GM19240 (cell line): ENCODE data around the gene GRP.
"Not testable (repeated sequence)": the region's sequence is repeated elsewhere in the genome, so short reads cannot be mapped to it uniquely, and the experiment has no call there.

Experiments used
- DNase-seq: peaks from one replicate; pipeline ENCODE4 v3.0.0; 2011; ENCODE audit warnings: low spot score; ENCODE audit not compliant: insufficient read length

Gene GRP

GRCh38 chr18:59229191-59229590 lies 9.2 kb downstream of the GRP start:
- DNase-seq: no peak

- no peak for DNase-seq
Observed at GRCh38 chr18:59229701-59230443, 9.9 kb downstream of the GRP start.

DNA sequence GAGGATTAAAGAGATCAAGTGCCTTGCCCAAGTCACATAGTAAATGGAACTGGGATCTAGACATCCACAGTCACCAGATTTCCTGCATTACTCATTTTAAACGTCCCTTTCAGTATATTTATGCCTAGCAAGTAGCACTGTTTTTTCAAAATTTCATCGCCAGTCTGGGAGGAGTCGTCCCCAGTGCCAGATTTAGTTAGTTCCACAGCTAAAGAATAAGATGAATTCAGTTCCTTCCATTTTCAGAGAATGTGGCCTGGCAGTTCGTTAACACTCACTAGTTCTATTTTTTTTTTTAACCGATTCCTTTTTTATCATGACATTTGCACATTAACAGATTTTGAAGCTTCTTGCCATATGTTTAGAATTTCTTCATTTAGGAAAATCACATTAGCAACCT lies 11.2 kb downstream of the GRP start:
- no peak for DNase-seq

DNA sequence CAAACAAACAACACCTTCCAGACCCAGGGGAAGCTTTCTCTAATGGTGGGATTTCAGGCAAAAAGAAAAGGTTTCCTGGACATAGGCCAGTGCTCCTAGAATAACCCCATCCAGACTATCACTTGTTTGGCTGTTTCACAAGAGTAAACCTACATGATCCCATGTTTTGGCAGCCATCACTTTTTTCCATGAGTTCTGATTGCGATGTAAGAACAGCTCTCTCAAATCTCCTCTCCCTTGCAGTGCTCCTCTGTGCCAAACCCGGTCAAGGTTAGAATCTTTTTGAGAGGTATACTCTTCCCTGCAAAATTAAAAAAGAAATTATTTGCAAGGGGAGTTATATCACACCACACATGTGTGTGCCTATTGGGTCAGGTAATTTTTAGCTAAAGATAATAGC lies 11.9 kb downstream of the GRP start:
- no peak for DNase-seq

DNA sequence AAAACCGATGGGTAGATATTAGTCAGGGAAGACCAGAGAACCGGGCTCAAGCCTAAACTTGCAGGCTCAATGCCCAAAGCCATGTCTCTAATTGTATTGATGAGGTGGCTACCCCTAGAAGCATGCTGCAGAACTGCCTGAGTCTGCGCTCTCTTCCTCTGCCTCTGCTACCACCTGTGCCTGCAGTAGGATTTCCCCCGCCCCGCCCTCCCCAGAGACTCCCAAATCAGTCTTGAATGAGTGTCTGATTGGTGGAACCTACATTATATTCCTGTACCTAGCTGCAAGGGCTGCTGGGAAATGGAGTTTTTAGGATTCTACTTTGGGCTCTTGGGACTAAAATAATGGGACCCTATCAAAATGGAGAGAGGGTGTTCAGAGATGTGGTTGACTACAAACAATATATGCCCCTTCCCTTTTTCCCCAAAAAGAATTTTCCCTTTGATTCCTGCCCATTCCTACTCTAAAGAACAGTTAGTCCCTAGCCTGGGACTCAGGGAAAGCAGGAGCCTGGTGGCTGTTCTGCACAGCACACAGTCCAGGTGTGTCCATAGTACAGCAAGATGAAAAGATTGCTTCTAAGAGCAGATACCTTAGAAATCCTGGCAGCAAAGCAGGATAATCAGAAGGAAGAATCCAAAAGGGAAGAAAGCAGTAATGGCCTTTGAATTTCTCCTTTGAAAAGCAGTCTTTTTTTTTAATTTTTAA lies 12.5 kb downstream of the GRP start:
- no peak for DNase-seq

DNA sequence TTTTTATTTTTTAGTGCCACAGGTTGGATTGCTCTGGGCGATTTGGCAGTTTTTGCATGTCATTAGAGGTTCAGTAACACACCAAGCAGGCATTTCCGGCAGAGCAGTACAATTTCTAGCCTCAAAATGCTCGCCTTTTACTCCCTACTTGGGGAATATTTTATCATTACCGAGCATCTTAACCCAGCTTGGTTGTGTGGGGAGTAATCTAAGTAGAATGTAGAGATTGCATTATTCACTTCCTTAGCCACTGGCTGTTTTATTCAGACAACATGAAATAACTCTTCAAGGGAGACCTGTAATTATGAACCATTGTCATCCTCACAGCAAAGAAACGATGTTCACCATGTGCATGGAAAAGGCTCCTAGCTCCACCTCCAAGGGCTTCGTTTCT lies 13.1 kb downstream of the GRP start:
- DNase-seq: no peak

DNA sequence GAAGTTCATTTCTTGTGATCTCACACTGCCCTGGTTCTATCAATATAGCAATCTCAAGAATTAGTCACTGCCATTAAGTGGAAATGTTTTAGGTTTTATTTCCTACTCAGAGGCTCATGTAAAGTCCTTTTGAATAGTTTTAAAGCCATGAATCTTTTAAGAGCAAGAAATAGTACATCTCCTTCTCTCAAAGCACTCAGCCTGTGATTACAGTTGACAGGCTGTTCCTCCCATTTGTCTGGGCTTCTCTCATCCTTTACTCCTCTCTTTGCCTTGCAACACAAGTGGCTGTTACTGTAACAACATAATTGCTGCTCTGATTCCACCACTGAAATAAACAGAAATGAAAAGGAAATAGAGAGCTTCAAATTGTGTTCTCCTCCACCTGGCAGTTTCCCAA lies 18.4 kb downstream of the GRP start:
- no peak for DNase-seq

GRCh38 chr18:59239642-59240041 lies 19.7 kb downstream of the GRP start:
- no peak for DNase-seq

- DNase-seq: no peak
Observed at GRCh38 chr18:59242906-59243305, 22.9 kb downstream of the GRP start.

DNA sequence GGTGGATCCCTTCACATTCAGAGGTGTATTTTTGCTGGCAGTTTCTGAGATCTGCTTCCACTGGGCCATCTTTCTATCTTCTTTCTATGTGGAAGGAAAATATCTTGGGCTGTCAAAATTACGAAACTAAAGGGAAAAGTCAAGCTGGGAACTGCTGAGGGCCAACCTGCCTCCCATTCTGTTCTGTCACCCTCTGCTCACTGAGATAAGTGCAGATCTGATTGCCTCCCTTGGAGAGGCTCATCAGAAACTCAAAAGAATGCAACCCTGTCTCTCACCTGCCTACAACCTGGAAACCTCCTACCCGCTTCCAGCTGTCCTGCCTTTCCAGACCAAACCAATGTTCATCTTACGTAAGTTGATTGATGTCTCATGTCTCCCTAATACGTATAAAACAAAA lies 26.8 kb downstream of the GRP start:
- no peak for DNase-seq

- DNase-seq: no peak
Observed at GRCh38 chr18:59249199-59249774, 29.3 kb downstream of the GRP start.

GRCh38 chr18:59255491-59255890 lies 35.5 kb downstream of the GRP start:
- not testable (repeated sequence) for DNase-seq

DNA sequence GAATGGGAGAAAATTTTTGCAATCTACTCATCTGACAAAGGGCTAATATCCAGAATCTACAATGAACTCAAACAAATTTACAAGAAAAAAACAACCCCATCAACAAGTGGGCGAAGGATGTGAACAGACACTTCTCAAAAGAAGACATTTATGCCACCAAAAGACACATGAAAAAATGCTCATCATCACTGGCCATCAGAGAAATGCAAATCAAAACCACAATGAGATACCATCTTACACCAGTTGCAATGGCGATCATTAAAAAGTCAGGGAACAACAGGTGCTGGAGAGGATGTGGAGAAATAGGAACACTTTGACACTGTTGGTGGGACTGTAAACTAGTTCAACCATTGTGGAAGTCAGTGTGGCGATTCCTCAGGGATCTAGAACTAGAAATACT lies 41.9 kb downstream of the GRP start:
- not testable (repeated sequence) for DNase-seq

- not testable (repeated sequence) for DNase-seq
Observed at GRCh38 chr18:59262243-59262642, 42.3 kb downstream of the GRP start.

GRCh38 chr18:59263661-59264060 lies 43.7 kb downstream of the GRP start:
- DNase-seq: no peak

- DNase-seq: no peak
Observed at GRCh38 chr18:59264121-59264571, 44.2 kb downstream of the GRP start.

- no peak for DNase-seq
Observed at GRCh38 chr18:59264651-59265245, 44.8 kb downstream of the GRP start.

DNA sequence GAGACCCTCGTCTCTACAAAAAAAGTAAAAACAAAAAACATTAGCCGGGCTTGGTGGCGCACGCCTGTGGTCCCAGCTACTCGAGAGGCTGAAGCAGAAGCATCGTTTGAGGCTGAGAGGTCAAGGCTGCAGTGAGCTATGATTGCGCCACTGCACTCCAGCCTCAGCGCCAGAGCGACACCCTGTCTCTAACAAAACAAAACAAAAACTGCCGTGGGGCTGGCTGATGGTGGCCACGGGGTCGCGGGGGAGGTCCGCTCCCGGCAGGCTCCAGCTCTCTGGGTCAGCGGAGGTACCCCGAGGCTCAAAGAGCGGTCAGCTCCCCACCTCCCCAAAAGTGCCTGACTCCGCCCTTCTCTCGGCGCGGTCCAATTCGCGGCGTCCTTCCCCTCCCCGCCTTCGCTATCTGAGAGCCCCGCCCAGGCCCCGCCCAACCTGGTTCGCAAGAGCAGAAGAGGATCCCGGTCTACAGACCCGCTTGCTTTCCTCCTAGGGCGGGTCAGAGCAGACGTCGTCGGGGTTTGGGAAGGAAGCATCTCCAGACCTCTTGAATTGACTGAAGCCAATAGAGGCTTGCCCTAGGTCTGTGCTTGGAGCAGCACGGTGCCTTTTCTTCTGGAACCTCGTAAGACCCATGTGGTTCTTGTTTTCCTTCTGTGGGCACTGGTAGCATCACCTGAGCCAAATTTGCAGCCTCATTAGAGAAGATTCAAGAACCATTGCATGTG lies 45.5 kb downstream of the GRP start:
- no peak for DNase-seq

DNA sequence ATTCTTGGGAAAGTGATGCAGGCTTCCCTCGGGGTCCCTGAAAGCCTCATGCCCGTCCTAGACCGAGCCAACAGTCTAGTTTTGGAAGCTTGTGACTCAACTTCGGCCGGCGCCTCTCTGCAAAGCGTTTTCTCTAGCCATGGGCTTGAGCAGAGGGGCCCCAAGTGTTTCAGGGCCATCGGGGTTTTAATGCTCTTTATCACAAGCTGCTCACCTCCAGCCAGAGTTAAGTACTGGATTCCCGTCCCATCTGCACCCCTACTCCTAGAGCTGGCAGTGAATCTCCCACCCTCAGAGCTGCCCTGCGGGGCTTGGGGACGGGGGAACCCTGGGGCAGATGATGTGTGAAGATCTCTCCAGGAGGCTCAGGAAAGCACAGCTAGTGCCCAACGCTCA lies 46.0 kb downstream of the GRP start:
- no peak for DNase-seq

- DNase-seq: no peak
Observed at GRCh38 chr18:59266459-59266858, 46.5 kb downstream of the GRP start.

DNA sequence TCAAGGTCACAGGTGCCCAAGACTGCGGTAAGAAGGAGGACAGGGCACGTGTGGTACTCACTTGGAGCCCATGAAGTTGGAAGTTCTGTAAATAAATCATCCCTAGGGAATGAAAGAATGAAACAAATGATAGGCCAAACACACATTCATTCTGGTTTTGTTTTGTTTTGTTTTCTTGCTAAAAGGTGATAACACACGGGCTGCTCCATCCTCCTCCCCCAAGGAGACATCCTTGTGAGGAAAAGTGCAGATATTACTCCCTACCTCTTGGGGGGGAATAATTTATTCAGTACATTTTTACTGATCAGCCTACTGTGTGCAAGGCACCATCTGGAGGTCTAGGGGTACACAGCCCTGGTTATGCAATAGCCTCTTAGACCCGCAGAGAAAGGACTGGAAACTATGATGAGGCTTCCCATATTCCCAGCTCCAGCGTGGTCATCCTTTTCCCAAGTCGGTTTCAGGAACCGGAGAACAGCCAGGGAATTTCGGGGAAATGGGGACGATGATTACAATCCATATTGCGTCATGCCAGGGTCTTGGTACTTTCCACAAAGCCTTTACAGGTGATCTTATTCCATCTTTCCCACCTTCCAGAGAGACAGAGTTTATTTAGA lies 47.0 kb downstream of the GRP start:
- no peak for DNase-seq
